ENCODE results near the gene HTR1A.
A peak's percentile ranks its signal among the peaks of the same experiment; 100 is the strongest.

The HTR1A gene

GRCh38 chr5:63962279-63962678, at the start of gene HTR1A:
HTR1A (minus strand) TSS chr5:63962445; CDS start chr5:63961719, 726 bp downstream.
- DNase-seq: peak in 3 of 10 donors; percentile 4 to 60 (median 7)
- intact Hi-C loops (cut with DNase I): loop anchor here (2.0 to 5.0 kb wide), 2 partner anchors 561 to 1520 kb away; no protein-coding TSS in a partner anchor

DNA sequence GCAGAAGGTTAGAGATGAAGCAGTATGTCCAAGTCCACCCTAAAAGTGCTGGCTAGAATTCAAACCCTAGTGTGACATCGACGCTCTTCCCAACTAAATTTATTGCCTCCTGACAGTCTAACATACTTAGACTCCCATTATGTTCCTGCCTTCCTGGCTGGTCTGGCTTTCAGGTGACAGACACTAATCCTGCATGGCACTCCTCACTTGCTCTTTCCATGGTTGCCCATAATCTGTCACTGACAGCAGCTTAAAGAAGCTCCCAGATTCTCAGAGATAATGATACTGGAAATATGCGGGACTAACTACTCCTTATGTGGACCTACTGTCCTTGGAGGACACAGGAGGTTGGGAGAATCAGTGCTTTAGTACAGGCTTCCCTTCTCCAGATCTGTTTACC, 41.7 kb upstream of the HTR1A start:
- intact Hi-C loops (cut with DNase I): no loop called here

GRCh38 chr5:64000096-64000495, 37.9 kb upstream of the HTR1A start:
- no peak for DNase-seq
- intact Hi-C loops (cut with DNase I): no loop called here

More for the DNA sequence above, 41.7 kb upstream of the HTR1A start:
- DNase-seq: no peak

GRCh38 chr5:63987053-63987452, 24.8 kb upstream of the HTR1A start:
- intact Hi-C loops (cut with DNase I): no loop called here
- DNase-seq: no peak

DNA sequence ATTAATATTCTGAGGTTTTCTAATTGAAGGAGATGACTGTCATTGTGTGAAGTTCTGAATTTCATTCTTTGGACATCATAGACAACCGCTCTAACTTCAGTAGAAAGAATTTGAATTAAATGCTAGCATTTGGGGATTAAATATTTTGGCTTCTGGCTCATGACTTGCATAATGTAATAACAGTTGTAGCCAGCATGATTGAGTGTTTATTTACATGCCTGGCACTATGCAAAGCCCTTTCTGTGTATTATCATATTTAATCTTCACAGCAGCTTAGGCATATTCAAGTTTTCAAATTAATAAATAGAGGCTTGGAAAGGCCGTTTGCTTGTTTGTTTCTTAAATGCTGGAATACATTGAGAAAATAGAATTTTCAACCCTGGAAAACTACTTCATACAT, 19.6 kb upstream of the HTR1A start:
- intact Hi-C loops (cut with DNase I): no loop called here
- no peak for DNase-seq

- intact Hi-C loops (cut with DNase I): loop anchor here (2.0 to 5.0 kb wide), 2 partner anchors 563 to 1522 kb away; no protein-coding TSS in a partner anchor
- DNase-seq: no peak
Observed at GRCh38 chr5:63963926-63964325, 1.7 kb upstream of the HTR1A start.

DNA sequence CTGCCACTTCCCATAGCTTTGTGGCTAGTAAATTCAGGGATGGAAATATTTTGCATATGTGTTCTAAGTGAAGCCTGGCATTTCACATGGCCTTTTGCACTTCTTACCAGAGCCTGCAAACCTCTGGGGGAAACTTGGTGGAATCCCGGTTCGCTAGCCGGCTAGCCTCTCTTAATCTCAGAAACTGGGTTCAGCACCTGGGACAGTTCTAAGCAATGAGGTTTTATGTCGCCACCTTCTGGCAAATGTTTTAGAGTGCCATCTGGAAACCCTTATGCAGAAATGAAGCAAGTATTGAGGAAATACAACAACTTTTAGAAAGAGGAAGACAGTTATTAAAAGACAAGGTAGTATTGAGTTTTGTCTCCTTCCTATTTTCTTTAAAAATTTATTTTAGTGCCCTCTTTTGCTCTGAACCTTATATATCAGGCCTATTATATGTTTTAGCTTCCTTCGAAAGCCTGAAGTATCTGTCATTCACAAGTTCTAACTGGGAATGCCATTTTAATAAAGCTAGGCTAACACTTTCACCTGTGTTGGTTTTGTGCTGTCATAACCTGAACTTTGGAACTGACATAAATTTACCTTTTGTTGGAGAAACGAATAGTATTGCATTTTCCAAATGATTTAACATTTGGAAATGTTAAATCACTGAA, 963 bp upstream of the HTR1A start:
- DNase-seq: peak in 5 of 10 donors; percentile 28 to 78 (median 46)
- intact Hi-C loops (cut with DNase I): loop anchor here (2.0 to 5.0 kb wide), 2 partner anchors 562 to 1521 kb away; no protein-coding TSS in a partner anchor

DNA sequence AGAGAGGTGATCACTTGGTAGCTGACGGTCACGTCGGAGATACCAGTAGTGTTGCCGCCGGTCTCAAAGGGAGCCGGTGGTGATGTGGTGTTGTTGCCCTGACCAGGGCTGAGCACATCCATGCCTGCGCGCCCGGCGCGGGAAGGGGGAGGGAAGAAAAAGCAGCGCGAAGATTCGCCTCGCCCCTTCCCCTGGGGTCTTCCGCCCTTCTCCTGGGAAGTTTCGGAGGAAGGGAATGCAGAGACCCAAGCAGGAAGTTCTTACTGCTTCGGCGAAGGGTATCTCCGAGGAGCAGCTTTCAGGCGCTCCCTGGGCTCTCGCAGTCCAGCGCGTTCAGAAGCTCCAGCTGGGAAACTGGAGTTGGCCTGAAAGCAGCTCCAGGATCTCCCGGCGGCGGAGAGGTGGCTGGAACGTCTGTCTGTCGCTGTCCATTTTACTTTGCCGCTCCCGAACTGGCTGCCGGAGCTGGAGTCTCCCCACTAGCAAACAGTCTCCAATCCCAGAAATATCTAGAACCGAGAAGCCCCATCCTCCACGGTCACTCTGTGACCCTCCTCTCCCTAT, 565 bp downstream of the HTR1A start:
- DNase-seq: peak in 6 of 10 donors; percentile 16 to 83 (median 52)
- intact Hi-C loops (cut with DNase I): loop anchor here (2.0 to 5.0 kb wide), 2 partner anchors 561 to 1519 kb away; no protein-coding TSS in a partner anchor

DNA sequence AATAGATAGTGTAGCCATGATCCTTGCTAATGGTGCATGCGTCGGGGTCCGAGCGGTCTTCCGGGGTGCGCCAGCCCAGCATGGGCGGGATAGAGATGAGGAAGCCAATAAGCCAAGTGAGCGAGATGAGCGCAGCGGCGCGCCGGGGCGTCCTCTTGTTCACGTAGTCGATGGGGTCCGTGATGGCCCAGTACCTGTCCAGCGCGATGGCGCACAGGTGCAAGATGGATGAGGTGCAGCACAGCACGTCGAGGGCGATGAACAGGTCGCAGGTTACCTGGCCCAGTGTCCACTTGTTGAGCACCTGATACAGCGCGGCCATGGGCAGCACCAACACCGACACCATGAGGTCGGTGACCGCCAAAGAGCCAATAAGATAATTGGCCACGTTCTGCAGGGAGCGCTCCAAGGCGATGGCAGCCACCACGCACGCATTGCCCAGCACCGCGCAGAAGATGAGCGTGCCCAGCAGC, 1.1 kb downstream of the HTR1A start:
- DNase-seq: peak in 7 of 10 donors; percentile 11 to 84 (median 60)
- intact Hi-C loops (cut with DNase I): loop anchor here (5.0 kb wide), 1 partner anchor 1519 kb away; no protein-coding TSS in a partner anchor

- DNase-seq: peak in 6 of 10 donors; percentile 3 to 83 (median 41)
- intact Hi-C loops (cut with DNase I): loop anchor here (5.0 kb wide), 1 partner anchor 1518 kb away; no protein-coding TSS in a partner anchor
Observed at GRCh38 chr5:63960646-63961045, 1.6 kb downstream of the HTR1A start.

DNA sequence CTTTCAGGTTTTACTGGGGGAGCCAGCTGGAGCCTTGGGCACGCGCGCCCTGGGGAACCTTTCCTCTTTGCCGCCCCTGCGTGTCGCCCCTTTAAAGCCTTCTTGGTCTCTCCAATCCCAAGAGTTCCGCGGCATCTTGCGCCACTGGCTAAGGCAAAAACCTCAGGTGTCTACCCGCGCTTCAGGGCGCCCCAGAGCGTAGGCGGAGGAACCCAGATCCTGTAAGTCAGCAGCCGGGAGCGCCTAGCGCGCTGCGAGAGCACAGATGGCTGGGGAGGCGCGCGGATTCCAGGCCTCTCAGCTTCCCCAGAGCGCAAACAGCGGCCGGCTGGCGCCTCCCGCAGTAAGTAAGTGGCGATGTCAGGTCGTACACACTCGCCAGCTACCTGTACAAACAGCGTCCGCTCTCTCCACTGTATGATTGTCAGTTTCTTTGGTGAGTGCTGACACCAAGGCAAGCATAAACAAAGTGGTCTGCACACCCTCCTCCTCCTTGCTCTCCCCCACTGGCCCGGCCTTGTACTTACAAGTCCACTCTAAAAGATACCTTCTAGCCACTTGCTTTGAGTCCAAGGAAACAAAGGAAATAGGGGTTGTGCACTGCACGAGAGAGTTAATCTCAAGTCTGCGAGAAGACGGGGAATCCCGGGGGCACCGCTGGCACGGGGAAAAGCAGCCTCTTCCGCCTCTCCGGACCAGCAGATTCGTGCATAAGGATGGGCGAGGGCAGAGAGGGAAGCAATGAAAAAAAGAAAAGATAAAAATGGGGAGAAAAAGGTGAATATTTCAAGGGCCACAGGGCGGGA, 2.9 kb downstream of the HTR1A start:
- intact Hi-C loops (cut with DNase I): no loop called here
- peak in 9 of 10 donors; percentile 39 to 97 (median 81) for DNase-seq

DNA sequence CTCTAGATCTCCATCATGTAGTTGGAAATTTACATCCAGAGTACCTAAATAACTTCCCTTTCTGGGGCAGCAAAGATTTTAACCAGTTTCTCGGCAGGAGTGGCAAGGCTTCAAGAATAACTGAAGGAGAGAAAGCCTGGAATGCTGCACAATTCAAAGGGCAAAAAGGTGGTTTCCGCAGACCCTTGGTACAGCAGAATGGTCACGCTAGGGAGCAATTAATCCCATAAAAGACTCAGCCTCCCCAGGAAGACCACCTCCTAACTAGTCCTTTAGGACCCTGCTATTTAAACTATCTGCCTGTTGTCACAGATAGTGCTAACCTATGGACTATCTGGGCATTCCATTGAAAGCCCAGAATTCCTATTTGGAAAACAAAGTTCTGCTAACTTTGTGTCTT, 3.6 kb downstream of the HTR1A start:
- intact Hi-C loops (cut with DNase I): no loop called here

GRCh38 chr5:63957617-63958016, 4.6 kb downstream of the HTR1A start:
- no peak for DNase-seq
- intact Hi-C loops (cut with DNase I): no loop called here

More for the DNA sequence above, 3.6 kb downstream of the HTR1A start:
- DNase-seq: peak in 1 of 10 donors; percentile 2

DNA sequence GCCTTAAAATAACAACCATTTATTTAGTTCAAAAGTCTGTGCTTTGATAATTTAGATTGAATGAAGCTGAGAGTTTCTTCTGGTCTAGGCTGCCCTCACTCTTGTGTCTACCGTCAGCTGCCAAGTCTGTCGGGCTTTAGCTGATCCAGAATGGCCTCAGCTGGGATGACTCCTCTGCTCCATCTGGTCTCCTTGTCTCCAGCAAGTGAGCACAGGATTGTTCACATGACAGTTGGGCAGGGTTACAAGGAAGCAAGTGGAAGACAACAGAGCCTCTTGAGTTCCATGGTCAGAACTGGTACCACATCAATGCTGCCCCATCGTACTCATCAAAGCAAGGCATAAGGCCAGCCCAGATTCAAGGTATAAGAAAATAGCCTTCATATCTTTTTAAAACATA, 9.0 kb downstream of the HTR1A start:
- intact Hi-C loops (cut with DNase I): no loop called here
- DNase-seq: peak in 1 of 10 donors; percentile 7

DNA sequence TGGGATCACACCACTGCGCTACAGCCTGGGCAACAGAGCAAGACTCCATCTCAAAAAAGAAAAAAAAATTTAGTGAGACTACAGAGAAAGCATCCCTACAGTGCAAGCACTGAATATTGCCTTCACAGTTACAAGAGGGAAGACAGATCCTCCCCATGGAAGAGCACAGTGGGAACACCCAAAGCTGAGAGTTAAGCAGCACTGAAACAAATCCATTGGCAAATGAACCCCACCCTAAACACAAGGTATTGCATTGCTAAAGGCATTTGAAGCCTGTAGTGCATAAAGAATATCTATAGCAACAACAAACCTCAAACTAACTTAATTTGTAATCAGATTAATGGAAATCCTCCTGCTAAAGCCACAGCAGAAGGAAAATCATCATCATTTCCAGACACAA, 27.1 kb downstream of the HTR1A start:
- no peak for DNase-seq
- intact Hi-C loops (cut with DNase I): no loop called here

DNA sequence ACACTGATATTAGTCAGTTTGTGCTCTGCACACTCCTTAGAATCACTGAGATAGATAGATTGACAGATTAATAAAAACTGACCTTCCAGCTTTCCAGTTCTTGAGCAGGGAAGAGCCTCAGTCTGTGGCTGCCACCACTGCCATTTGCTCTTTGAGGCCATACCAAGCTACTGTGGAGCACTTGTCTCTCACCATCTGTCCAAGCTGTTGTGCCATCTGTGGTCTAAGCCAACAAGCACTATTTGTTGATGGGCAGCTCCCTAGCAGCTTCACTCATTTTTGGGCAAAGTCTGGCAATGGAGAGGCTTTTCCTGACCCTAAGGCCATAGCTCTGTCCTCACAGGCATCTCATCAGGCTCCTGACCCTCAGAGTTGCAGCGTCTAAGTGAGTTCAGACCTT, 30.4 kb downstream of the HTR1A start:
- intact Hi-C loops (cut with DNase I): no loop called here
- DNase-seq: no peak

GRCh38 chr5:63928451-63928850, 33.8 kb downstream of the HTR1A start:
- DNase-seq: no peak

DNA sequence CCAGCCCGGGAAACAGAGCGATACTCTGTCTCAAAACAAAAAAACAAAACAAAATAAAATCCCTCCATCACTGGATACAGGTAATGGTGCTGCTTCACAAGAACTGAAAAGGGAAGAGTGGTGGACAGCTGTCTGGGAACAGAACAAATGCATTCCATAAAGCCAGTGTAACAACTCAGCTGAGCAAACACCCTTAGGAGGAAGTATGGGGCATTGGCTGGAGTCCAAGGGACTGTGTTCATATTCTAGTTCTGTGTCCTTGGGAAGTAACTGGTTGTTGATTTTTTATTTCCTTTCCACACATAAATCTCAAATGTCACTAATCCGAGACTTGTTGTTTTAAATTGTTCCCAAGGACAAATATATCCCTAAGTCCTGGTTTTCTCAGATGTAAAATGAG, 38.3 kb downstream of the HTR1A start:
- DNase-seq: no peak

More at GRCh38 chr5:63928451-63928850, 33.8 kb downstream of the HTR1A start:
- intact Hi-C loops (cut with DNase I): no loop called here

GRCh38 chr5:63919763-63920478, 42.3 kb downstream of the HTR1A start:
- intact Hi-C loops (cut with DNase I): no loop called here
- DNase-seq: peak in 1 of 10 donors; percentile 73

More for the DNA sequence above, 38.3 kb downstream of the HTR1A start:
- intact Hi-C loops (cut with DNase I): no loop called here

DNA sequence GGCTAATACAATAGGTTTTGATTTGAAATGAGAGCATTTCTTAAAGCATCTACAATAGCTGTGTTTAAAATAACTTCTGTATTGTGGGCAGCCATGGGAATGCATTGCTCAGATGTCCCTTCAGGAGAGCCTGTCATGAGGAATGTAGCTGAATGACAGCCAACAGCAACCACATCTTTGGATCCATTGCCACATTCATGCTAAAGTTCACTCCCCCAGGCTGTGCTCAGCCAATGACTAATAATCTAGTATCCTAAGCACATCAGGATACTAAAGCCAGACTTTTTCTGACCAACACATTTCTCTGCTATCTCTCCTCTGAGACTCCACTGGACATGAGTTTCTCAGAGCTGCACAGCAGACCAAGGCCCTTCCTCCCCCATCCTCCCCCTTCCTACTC, 45.5 kb downstream of the HTR1A start:
- intact Hi-C loops (cut with DNase I): no loop called here
- no peak for DNase-seq

All from posterior cingulate gyrus (tissue), 11 donors.